Measurements from ENCODE around the gene PLCL1.

Gene PLCL1

DNA sequence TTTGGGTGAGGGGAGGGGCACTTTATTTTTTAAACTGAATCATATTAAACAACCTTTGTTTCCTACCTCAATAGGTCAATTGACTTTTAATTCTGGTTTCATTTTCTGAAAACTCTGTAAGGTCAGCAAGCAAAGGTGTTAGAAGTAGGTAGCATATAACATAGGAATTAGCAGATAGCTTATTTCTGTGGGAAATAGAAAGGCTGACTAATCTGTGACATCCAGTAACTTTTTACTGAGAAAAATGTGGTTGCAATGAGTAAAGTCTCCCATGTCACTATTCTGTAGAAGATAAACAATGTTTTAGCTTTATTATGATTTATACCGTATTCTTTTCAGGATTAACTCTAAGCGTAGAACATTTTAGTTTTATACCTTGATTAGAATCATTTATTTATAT, 240.4 kb downstream of the PLCL1 start:
- in situ Hi-C loops (cut with HindIII; ENCODE audit: low sequenced_read_pairs): no loop called here

GRCh38 chr2:198045227-198045626, 240.8 kb downstream of the PLCL1 start:
- in situ Hi-C loops (cut with HindIII; ENCODE audit: low sequenced_read_pairs): no loop called here

DNA sequence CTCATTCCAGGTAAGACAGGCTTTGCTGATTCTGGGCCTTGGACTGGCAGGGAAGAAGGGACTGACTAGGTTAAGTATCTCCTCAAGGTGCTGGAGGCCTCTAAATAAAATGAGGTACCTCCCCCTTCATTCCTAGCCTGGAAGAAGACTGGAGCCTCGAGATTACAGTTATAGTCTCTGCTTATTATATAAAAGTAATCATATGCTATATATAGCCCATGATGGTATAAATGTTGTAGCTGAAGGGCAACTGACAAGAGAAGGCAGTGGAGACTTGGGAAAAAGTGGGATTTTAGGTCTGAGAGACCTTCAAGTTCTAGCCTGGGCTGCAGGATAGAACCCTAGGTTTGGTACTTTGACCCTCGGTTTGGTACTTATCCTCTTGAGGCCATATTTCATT, 248.3 kb downstream of the PLCL1 start:
- in situ Hi-C loops (cut with HindIII; ENCODE audit: low sequenced_read_pairs): no loop called here

DNA sequence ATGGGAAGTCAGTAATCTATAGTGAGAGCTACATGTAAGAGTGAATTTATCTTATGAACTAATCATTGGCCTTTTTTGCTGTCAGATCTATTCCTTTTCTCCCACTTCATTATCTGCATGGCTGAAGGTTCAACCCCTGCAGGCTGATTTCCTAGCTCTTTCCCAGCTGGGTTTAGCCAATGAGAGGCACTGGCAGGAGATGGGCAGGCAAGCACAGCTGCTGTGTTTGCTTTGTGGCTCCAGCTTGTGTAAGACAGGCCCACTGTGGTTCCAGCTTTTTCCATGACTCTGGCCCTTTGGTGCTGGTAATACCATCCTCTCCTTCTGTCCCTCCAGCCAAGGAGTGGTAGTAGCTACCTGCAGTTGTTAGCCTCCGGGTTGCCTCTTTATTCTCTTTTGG, 248.8 kb downstream of the PLCL1 start:
- in situ Hi-C loops (cut with HindIII; ENCODE audit: low sequenced_read_pairs): no loop called here

DNA sequence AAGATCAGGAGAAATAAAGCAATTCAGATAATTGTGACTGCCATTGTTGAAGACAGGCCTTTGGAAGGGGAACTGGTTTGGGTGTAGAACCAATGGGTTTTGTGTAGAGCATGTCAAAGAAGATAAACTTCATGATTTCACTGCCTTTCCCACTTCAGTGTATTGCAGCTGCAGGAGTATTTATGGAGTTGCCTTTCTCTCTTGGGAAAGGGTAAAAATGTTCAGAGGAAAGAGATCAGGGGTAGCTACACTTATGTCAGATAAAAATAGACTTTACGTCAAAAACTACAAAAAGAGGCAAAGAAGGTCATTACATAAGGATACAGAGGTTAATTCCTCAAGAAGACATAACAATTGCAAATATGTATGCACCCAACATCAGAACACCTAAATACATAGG, 249.4 kb downstream of the PLCL1 start:
- in situ Hi-C loops (cut with HindIII; ENCODE audit: low sequenced_read_pairs): no loop called here

DNA sequence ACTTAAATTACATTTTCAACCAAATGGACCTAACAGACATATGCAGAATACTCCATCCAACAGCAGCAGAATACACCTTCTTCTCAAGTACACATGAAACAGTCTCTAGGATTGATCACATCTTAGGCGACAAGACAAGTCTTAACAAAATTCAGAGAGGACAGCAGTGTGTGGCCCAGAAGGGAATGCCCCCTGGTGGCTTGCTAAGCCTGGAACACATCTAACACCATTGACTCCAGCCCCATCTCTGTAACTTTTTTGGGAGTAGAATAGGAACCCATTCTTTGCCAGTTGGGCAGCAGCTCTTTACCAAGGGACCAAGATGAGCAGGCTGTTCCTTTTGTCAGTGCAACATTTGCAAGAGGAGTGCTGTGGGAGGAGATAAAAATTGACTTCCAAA, 249.9 kb downstream of the PLCL1 start:
- in situ Hi-C loops (cut with HindIII; ENCODE audit: low sequenced_read_pairs): no loop called here

DNA sequence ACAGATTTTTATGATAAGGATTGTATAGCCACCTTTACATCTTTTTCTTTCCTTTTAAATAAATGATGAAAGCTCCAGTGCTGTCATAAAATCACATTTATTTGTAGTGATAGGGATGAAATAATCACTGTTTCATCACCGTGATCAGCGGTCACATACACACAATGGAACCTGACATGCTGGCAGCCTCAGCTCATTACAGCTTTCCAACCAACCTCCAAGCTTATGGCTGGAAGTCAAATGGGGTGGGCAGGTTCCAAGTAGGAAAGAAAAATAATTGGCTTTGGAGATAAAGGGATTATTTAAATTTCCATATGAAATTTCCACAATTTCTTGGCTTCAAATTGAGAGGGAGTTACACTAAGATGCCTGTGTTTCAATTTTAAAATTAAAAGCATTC, 251.3 kb downstream of the PLCL1 start:
- in situ Hi-C loops (cut with HindIII; ENCODE audit: low sequenced_read_pairs): no loop called here

DNA sequence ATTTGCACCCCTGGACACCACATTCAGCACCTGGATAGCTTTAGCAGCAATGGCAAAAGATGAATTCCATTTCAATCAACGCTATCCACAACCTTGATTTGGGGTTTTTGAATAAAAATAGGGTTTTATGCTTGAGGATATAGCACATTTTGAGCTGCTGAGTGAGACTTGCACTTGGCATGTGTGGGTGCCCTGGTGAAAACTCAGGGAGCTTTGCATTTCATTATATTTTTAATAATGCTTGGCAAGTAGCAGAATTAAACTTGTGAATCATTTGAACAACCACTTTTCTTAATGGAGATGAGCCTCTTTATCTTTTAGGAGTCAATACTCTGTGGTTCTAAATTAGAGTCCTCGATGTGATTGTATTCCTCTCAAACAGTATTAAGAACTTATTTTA, 252.4 kb downstream of the PLCL1 start:
- in situ Hi-C loops (cut with HindIII; ENCODE audit: low sequenced_read_pairs): no loop called here

DNA sequence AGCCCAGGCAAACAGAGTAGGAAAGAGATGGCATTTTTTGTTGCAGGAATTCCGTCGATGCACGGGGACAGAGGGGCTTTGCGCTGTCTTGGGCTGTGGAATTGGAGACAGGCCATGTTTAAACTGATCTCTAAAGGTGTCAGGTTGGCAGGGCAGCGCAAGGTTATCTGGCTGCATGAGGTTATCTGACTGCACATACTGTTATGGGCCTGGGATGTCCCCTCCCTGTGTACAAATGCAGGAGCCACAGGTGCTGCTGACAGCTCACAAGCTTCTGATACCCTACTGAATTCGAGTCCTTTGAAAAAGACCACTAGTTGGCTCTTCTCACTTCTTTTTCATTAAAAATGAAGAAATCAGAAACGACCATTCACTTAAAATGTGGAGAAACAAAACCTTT, 255.4 kb downstream of the PLCL1 start:
- in situ Hi-C loops (cut with HindIII; ENCODE audit: low sequenced_read_pairs): no loop called here

- in situ Hi-C loops (cut with HindIII; ENCODE audit: low sequenced_read_pairs): no loop called here
These were observed 255.9 kb downstream of the PLCL1 start for GRCh38 chr2:198060277-198060676.

GRCh38 chr2:198062826-198063225, 258.4 kb downstream of the PLCL1 start:
- in situ Hi-C loops (cut with HindIII; ENCODE audit: low sequenced_read_pairs): no loop called here

GRCh38 chr2:198063242-198063641, 258.8 kb downstream of the PLCL1 start:
- in situ Hi-C loops (cut with HindIII; ENCODE audit: low sequenced_read_pairs): no loop called here

DNA sequence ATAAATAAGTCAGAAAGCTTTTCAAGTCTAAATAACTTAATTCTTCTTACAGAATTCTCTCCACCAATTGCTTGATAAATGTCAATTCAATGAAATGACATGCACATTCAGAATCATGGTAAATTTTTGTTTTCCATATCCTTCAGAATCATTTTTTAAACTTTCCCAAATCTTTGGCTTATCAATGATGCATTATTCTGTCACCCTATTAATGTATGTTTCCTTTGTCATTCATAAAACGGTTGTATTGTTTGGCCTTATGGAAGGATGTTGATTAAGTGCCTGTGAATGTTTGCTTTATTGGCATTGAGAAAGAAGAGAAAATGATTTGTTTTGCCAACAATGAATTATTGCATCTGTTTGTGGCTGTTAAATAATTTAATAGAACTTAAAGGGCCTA, 260.9 kb downstream of the PLCL1 start:
- in situ Hi-C loops (cut with HindIII; ENCODE audit: low sequenced_read_pairs): no loop called here

- in situ Hi-C loops (cut with HindIII; ENCODE audit: low sequenced_read_pairs): no loop called here
These were observed 262.2 kb downstream of the PLCL1 start for GRCh38 chr2:198066597-198066996.

DNA sequence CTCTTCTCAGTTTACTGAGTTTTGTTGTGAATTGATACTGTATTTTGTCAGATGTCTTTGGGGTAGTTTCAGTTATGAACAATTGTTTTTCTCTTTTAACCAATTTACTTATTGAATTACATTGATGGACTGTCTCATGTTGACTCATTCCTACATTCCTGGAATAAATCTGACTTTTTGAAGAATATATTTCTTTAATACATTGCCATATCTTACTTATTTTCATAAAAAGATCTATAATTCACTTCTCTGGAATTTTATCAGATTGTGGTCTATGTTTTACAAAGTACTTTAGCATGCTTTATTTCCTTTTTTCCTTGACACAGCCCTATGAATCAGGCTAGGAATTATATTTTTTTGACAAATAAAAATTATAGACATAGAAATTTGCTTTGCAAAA, 268.3 kb downstream of the PLCL1 start:
- in situ Hi-C loops (cut with HindIII; ENCODE audit: low sequenced_read_pairs): no loop called here

GRCh38 chr2:198073253-198073652, 268.9 kb downstream of the PLCL1 start:
- in situ Hi-C loops (cut with HindIII; ENCODE audit: low sequenced_read_pairs): no loop called here

DNA sequence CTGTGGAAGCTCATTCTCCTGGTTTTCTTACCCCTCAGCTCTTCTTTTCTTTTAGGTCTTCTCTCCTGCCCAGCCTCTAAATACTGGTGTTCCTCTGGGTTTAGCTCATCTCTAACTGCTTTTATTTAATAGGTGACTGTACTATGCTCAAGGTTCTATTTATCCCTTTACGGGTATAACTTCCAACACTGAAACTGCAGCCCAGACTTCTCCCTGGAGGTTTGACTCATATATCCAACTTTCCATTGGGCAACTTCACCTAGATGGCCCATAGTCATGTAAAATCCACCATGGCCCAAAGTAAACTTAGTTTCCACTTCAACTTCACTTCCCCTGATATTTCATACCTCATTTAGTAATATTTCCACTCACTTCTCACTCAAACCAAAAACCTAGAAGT, 273.1 kb downstream of the PLCL1 start:
- in situ Hi-C loops (cut with HindIII; ENCODE audit: low sequenced_read_pairs): no loop called here

- in situ Hi-C loops (cut with HindIII; ENCODE audit: low sequenced_read_pairs): no loop called here
These were observed 276.7 kb downstream of the PLCL1 start for GRCh38 chr2:198080879-198081765.

DNA sequence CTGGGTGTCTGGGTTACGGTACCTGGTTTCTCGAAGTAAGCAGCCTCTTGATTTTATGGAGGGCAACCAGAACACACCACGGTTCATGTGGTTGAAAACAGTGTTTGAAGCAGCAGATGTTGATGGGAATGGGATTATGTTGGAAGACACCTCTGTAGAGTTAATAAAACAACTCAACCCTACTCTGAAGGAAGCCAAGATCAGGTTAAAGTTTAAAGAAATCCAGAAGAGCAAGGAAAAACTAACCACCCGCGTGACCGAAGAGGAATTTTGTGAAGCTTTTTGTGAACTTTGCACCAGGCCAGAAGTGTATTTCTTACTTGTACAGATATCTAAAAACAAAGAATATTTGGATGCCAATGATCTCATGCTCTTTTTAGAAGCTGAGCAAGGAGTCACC, 279.8 kb downstream of the PLCL1 start:
- in situ Hi-C loops (cut with HindIII; ENCODE audit: low sequenced_read_pairs): no loop called here

DNA sequence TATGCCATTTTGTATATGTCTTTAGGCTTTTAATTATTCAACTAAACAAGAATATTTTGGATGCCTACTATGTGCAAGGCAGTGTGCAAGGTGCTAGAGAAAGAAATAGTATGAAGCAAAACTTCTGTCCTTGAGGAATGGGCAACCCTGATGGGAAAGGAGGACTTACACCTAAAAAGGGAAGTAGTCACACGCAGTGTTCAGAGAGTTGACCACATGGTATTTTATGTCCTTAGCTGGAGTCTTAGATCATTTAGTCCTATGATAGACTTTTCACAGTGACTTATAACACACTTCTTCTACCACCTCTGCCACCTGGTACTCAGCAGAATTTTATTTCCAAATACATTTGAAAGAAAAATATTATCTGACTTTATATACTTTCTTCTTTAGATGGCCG, 291.6 kb downstream of the PLCL1 start:
- in situ Hi-C loops (cut with HindIII; ENCODE audit: low sequenced_read_pairs): no loop called here

GRCh38 chr2:198096965-198097364, 292.6 kb downstream of the PLCL1 start:
- in situ Hi-C loops (cut with HindIII; ENCODE audit: low sequenced_read_pairs): no loop called here

DNA sequence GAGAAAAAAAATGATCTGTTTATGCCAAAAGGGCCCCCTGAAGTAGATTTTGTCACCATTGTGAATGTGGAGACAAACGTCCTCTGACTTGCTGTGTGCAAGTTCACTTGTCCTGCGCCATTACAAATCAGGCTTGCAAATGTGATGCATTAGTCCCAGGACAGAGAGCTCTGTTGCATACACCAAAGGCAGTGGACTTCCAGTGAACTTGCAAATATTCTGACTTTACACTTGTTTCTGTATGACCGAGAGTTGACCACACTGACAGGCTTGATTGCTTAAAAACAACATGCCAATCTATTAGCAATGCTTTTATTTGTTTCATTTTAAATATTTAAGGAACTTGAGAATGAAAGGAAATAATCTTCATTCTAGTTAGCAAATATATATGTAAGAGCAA, 293.2 kb downstream of the PLCL1 start:
- in situ Hi-C loops (cut with HindIII; ENCODE audit: low sequenced_read_pairs): no loop called here

- in situ Hi-C loops (cut with HindIII; ENCODE audit: low sequenced_read_pairs): no loop called here
These were observed 294.0 kb downstream of the PLCL1 start for GRCh38 chr2:198098386-198098785.
